ENCODE measurements around the gene RPTOR.

RPTOR gene

GRCh38 chr17:80996422-80997305, 452.0 kb downstream of the RPTOR start:
- DNase-seq (ENCODE audit: low read depth, low spot score), result no peak

GRCh38 chr17:80997424-80998117, 452.9 kb downstream of the RPTOR start:
- no peak for DNase-seq (ENCODE audit: low read depth, low spot score)

- DNase-seq (ENCODE audit: low read depth, low spot score), result no peak
Measured at GRCh38 chr17:80998118-80998747, 453.6 kb downstream of the RPTOR start.

DNA sequence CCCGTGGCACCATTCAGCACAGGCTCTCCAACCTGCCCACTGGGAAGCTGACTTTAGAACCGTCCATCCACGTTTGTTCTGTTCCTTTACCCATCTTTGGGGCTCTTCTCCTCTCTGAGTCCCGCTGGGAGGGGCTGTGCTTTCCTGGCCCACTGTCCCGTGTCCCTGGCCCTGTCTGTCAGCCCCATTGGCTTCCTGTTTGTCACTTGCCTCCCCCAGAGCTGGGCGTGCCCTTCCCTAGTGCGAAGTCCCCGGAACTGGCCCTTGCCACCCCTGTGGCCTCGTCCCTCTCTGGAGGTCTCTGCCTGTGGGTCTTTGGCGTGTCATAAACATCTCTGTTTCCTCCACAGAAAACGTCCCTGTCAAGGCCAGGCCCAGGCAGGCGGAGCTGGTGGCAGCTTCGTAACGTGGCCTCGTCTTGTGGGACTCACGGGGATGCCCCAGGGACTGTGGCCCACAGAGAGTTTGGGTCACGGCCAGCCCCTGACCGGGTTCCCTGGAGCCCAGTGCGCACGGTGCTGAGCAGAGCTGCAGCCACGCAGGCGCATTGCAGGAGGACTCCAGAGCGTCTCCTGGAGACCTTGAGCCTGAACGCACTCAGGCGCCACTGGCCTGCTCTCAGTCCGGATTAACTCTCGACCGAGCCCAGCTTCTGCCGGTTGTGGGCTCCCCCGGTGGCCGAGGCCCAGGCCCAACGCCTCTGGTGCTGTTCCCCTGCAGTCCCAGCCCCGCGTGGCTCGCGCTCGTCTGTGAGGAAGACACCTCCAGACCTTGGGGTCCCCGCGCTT, 454.3 kb downstream of the RPTOR start:
- no peak for DNase-seq (ENCODE audit: low read depth, low spot score)

- no peak for DNase-seq (ENCODE audit: low read depth, low spot score)
Measured at GRCh38 chr17:80999536-81000333, 455.1 kb downstream of the RPTOR start.

DNA sequence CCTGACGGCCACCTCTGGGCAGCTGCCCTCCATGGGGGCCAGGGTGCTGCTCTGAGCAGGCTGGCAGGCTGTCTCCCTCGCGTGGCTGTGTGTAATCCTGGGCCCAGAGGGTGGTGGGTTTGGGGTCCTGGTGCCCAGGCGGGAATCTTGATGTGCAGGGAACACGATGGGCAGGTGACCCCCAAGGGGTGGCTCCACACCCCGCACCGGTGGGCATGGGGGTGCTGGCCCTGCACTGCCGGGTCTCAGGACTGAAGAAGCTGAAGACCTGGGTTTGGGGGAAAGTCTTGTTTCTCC, 455.6 kb downstream of the RPTOR start:
- no peak for DNase-seq (ENCODE audit: low read depth, low spot score)

GRCh38 chr17:81000631-81001357, 456.2 kb downstream of the RPTOR start:
- no peak for DNase-seq (ENCODE audit: low read depth, low spot score)

DNA sequence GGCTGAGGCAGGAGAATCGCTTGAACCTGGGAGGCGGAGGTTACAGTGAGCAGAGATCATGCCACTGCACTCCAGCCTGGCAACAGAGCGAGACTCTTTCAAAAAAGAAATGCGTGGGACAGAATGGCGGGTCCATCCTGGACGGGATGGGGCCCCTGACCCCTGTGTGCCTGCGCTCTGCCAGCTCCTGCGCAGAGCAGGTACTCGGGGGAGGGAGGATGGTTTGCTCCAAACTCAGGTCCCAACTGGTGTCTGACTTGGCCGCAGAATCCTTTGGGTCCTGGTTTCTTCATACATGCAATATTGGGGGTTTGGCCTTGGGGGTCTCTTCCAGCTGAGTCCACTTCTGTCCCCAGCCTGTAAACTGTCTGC, 457.4 kb downstream of the RPTOR start:
- DNase-seq (ENCODE audit: low read depth, low spot score), result no peak

- DNase-seq (ENCODE audit: low read depth, low spot score), result no peak
Measured at GRCh38 chr17:81002409-81003361, 458.0 kb downstream of the RPTOR start.

DNA sequence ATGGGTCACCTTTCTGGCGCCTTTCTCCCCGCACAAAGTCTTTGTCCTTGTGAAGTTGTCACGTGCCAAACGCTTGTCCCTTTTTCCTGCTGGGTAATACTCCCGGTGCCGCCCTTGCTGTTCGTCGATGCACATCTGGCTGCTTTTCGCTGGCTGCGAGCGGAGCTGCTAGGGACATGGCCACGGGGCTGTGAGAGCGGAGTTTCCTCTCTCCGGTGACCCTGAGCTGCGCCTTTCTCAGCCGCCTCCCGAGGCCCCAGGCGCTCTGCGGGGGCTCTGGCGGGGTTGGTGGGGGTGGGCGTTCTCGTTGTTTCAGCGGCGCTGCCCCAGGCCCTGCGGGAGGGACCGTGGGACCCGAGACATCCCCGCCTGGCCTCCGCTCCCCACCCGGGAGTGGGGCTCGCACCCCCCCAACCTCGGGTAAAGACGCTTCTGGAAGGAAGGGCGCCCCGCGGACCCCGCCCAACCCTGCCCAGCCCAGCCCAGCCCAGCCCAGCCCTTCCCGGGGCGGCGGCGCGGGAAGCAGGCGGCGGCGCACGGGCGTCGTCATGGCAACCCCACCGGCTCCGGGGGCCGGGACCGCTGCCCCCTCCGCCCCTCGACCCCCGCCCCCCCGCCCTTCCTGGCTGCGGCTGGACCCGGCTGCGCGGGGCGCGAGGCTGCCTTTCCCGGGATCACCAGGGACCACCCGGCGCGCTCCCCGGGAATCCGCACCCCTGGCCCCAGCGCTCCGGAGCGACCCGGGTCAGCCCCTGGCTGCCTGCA, 459.3 kb downstream of the RPTOR start:
- DNase-seq (ENCODE audit: low read depth, low spot score), result no peak

- DNase-seq (ENCODE audit: low read depth, low spot score), result no peak
Measured at GRCh38 chr17:81006891-81007290, 462.3 kb downstream of the RPTOR start.

- DNase-seq (ENCODE audit: low read depth, low spot score), result no peak
Measured at GRCh38 chr17:81008140-81008539, 463.5 kb downstream of the RPTOR start.

- no peak for DNase-seq (ENCODE audit: low read depth, low spot score)
Measured at GRCh38 chr17:81009136-81009535, 464.5 kb downstream of the RPTOR start.

DNA sequence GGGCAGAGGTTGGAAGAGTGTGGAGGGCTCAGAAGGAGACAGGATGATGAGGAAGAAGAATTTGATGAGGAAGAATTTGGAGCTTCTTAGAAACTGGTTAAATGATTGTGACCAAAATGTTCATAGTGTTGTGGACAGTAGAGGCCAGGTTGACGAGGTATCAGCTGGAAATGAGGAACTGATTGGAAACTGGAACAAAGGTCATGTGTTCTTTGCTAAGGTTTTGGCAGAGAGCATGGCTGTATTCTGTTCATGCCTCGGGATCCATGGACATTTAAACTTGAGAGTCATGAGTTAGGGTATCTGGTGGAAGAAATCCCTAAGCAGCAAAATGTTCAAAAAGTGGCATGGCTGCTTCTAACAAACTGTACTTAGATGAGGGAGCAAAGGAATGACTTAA, 466.3 kb downstream of the RPTOR start:
- no peak for DNase-seq (ENCODE audit: low read depth, low spot score)

DNA sequence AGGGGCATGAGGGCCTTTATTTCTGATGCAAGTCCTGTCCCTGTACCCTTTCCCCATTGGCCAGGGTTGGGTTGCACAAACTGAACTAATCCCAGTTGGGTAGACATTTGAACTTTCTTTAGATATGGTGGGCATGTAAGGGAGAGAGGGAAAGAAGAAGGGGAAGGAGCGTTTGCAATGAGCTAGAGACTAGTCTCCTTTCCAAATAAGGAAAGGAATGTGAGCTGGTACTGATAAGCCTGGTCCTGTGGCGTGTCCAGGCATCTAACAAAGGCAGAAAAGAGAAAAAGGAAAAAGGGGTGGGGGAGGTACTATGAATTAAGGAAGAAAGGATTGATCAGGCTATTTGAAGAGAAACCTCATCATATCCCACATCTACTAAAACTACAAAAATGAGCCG, 467.3 kb downstream of the RPTOR start:
- no peak for DNase-seq (ENCODE audit: low read depth, low spot score)

- no peak for DNase-seq (ENCODE audit: low read depth, low spot score)
Measured at GRCh38 chr17:81012574-81013447, 468.2 kb downstream of the RPTOR start.

DNA sequence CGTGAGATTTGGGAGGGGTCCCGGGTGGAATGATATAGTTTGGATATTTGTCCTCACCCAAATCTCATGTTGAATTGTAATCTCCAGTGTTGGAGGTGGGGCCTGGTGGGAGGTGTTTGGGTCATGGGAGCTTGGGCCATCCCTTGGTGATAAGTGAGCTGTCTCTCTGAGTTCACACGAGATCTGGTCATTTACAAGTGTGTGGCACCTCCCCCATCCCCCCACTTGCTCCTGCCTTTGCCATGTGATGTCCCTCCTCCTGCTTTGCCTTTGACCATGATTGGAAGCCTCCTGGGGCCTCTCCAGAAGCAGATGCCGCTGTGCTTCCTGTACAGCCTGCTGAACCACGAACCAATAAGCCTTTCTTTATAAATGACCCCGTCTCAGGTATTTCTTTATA, 469.0 kb downstream of the RPTOR start:
- no peak for DNase-seq (ENCODE audit: low read depth, low spot score)

DNA sequence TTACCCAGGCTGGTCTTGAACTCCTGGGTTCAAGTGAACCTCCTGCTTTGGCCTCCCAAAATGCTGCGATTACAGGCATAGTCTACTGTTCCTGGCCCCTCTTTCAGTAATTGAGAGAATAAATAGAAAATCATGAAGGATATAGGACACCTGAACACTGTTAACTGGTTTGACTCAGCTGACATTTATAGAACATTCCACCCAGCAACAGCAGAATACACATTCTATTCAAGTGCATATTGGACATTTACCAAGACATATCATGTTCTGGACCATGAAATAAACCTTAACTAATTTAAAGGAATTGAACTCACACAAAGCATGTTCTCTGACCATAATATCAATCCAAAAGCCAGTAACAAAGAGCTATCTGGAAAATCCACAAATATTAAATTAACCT, 470.5 kb downstream of the RPTOR start:
- no peak for DNase-seq (ENCODE audit: low read depth, low spot score)
